Neuronal stem cell (in vitro differentiated cells): ENCODE measurements around the gene TMTC1.

Experiments
- DNase-seq: peaks from one replicate; pipeline ENCODE4 v3.0.0-alpha.2; 2013; ENCODE audit warnings: low spot score
- H2AFZ ChIP-seq: one replicate; pipeline ENCODE4 v1.6.1; 2013; ENCODE audit warnings: mild to moderate bottlenecking, low read length, inconsistent platforms
- H2AK5ac ChIP-seq: 2 replicates; pipeline ENCODE4 v1.6.1; 2013; ENCODE audit warnings: low read depth, mild to moderate bottlenecking, inconsistent platforms, low read length, moderate library complexity, mixed read lengths
- H2BK120ac ChIP-seq: 2 replicates; pipeline ENCODE4 v1.6.1; 2013; ENCODE audit warnings: low read depth, mild to moderate bottlenecking, inconsistent platforms, low read length, moderate library complexity, mixed read lengths
- H2BK12ac ChIP-seq: one replicate; pipeline ENCODE4 v1.6.1; 2013; ENCODE audit warnings: low read length, inconsistent platforms
- H2BK15ac ChIP-seq: 2 replicates; pipeline ENCODE4 v1.6.1; 2013; ENCODE audit warnings: mild to moderate bottlenecking, low read length, inconsistent platforms, mixed read lengths
- H2BK5ac ChIP-seq: one replicate; pipeline ENCODE4 v1.6.1; 2013; ENCODE audit warnings: inconsistent platforms, mild to moderate bottlenecking, low read length, moderate library complexity
- H3K14ac ChIP-seq: one replicate; pipeline ENCODE4 v1.6.1; 2013; ENCODE audit warnings: low read length, inconsistent platforms
- H3K18ac ChIP-seq: 2 replicates; pipeline ENCODE4 v1.6.1; 2013; ENCODE audit warnings: low read length, inconsistent platforms
- H3K23ac ChIP-seq: 2 replicates; pipeline ENCODE4 v1.6.1; 2013; ENCODE audit warnings: low read depth, mild to moderate bottlenecking, mixed read lengths, low read length, inconsistent platforms; ENCODE audit not compliant: poor library complexity
- H3K27ac ChIP-seq: replicated peaks from 3 replicates; pipeline ENCODE4 v1.5.1; 2013; ENCODE audit warnings: low read length, inconsistent platforms
- H3K27me3 ChIP-seq, 3 experiments: 2 replicates each; pipeline ENCODE4 v1.6.1; 2013; ENCODE audit warnings: low read length in 3 of 3, mild to moderate bottlenecking in 2 of 3, inconsistent platforms in 1 of 3, low read depth in 1 of 3, mixed read lengths in 1 of 3, moderate library complexity in 1 of 3; ENCODE audit not compliant: control insufficient read depth in 3 of 3, insufficient read depth in 3 of 3
- H3K36me3 ChIP-seq, 2 donors: replicated peaks in 1 of 2; 2 replicates each; pipeline ENCODE4 v1.6.1; 2013; ENCODE audit warnings: low read length in 2 of 2; ENCODE audit not compliant: control insufficient read depth in 2 of 2, insufficient read depth in 2 of 2
- H3K4ac ChIP-seq: 2 replicates; pipeline ENCODE4 v1.6.1; 2013; ENCODE audit warnings: inconsistent platforms, mild to moderate bottlenecking, low read length, moderate library complexity
- H3K4me1 ChIP-seq, 2 donors: 1 replicate in 1 of 2; 2 replicates in 1 of 2; pipeline ENCODE4 v1.6.1; 2013; ENCODE audit warnings: low read length in 2 of 2, low read depth in 1 of 2; ENCODE audit not compliant: control insufficient read depth in 2 of 2, insufficient read depth in 1 of 2
- H3K4me2 ChIP-seq: one replicate; pipeline ENCODE4 v1.6.1; 2013; ENCODE audit warnings: mild to moderate bottlenecking, low read length, inconsistent platforms; ENCODE audit not compliant: insufficient read depth, poor library complexity, severe bottlenecking
- H3K4me3 ChIP-seq, 2 donors: 2 replicates each; pipeline ENCODE4 v1.5.1; 2013; ENCODE audit warnings: low read length in 2 of 2, mild to moderate bottlenecking in 2 of 2, inconsistent platforms in 1 of 2, moderate library complexity in 1 of 2
- H3K79me1 ChIP-seq: one replicate; pipeline ENCODE4 v1.6.1; 2013; ENCODE audit warnings: low read depth, mild to moderate bottlenecking, inconsistent platforms, low read length, moderate library complexity
- H3K9ac ChIP-seq: one replicate; pipeline ENCODE4 v1.6.1; 2013; ENCODE audit warnings: mild to moderate bottlenecking, low read depth, low read length, inconsistent platforms; ENCODE audit not compliant: poor library complexity
- H3K9me3 ChIP-seq, 2 donors: replicated peaks in 1 of 2; 2 replicates each; pipeline versions ENCODE3 to v1.6.1; 2013; ENCODE audit warnings: low read length in 2 of 2, mild to moderate bottlenecking in 2 of 2, inconsistent platforms in 1 of 2, low read depth in 1 of 2, mixed read lengths in 1 of 2, moderate library complexity in 1 of 2; ENCODE audit not compliant: control insufficient read depth in 2 of 2, insufficient read depth in 1 of 2
- H4K8ac ChIP-seq: one replicate; pipeline ENCODE4 v1.6.1; 2013; ENCODE audit warnings: low read depth, mild to moderate bottlenecking, inconsistent platforms, low read length, moderate library complexity
- H4K91ac ChIP-seq: one replicate; pipeline ENCODE4 v1.6.1; 2013; ENCODE audit warnings: low read length, low read depth, mild to moderate bottlenecking, inconsistent platforms; ENCODE audit not compliant: poor library complexity
- WGBS, 2 donors: extraction: QIAGEN DNeasy Blood & Tissue Kit; methylation state at CpG; one replicate each; pipeline ENCODE4 v1.1.7; 2013; ENCODE audit warnings: missing lambda C conversion rate in 2 of 2, mixed read lengths in 1 of 2; ENCODE audit not compliant: insufficient read length in 2 of 2, insufficient replicate concordance in 1 of 2; ENCODE audit errors: extremely low coverage in 2 of 2; 5-methylcytosine and 5-hydroxymethylcytosine counted together

The TMTC1 gene

DNA sequence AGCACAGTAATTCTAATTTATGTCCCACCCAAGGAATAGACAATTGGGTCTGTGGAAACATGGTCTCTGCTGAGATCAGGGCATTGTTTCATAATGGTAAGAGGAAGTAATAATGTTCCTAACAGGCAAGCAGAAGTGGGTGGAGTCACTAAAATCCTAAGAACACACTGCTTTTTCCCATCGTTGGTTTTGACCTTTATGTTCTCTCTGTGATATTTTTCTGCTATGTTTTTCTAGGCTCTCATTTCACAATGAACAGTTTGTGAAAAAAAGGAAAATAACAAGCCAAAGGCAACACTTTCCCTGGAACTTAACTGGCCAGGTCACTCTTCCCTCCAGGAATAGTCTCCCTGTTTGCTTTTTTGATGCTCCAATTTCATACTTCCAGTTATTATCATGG, 205.7 kb downstream of the TMTC1 start:
- Histone ChIP-seq H3K4me3 (no peak overlapping the region), H3K9ac (no peak overlapping the region)

DNA sequence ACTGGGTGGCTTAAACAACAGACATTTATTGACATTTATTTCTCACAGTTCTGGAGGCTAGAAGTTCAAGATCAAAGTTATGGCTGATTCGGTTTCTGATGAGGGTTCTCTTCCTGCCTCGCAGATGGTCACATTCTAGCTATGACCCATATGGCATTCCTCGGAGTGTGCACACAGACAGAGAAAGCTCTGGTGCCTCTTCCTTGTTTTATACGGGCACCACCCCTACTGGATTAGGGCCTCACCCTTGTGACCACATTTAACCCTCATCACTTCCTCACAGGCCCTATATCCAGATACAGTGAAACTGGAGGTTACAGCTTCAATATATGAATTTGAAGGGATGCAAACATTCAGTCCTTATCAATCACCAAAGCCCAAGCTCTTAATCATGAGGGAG, 209.2 kb downstream of the TMTC1 start:
- Histone ChIP-seq H3K27me3 (no peaks in the 10 kb centered on the region), H3K9me3 (no peaks in the 10 kb centered on the region), H2AFZ (no peak overlapping the region), H3K23ac (no peak overlapping the region), H3K4me2 (no peak overlapping the region), H4K91ac (no peak overlapping the region), H2BK120ac (no peak overlapping the region), H3K4me3 (no peak overlapping the region), H3K18ac (no peak overlapping the region), H3K79me1 (no peaks in the 10 kb centered on the region), H2BK5ac (no peak overlapping the region), H4K8ac (no peak overlapping the region), H2BK15ac (no peak overlapping the region), H3K36me3 (peaks cover 0 to 41% of the 10 kb centered on the region in 2 donors), H2BK12ac (no peak overlapping the region), H2AK5ac (no peak overlapping the region), H3K14ac (no peak overlapping the region), H3K4me1 (no peaks in the 10 kb centered on the region), H3K4ac (no peak overlapping the region), H3K27ac (no peak overlapping the region), H3K9ac (no peak overlapping the region)
- WGBS, 2 donors = no CpG with 5 or more reads among the region's 4 CpGs
- no peak for DNase-seq

More for the DNA sequence above, 205.7 kb downstream of the TMTC1 start:
- H2BK5ac ChIP-seq = no peak overlapping the region
- H3K4me1 ChIP-seq = no peaks in the 10 kb centered on the region
- no peaks in the 10 kb centered on the region for H3K79me1 ChIP-seq
- H2BK12ac ChIP-seq = no peak overlapping the region
- H4K91ac ChIP-seq = no peak overlapping the region
- H3K4me2 ChIP-seq = no peak overlapping the region
- no peaks in the 10 kb centered on the region for H3K27me3 ChIP-seq
- no peak overlapping the region for H3K18ac ChIP-seq
- no peak overlapping the region for H3K14ac ChIP-seq
- H3K36me3 ChIP-seq = peaks cover 0 to 28% of the 10 kb centered on the region in 2 donors
- H2AFZ ChIP-seq = no peak overlapping the region
- H2BK120ac ChIP-seq = no peak overlapping the region
- H3K27ac ChIP-seq = no peak overlapping the region
- H4K8ac ChIP-seq = no peak overlapping the region
- no CpG with 5 or more reads among the region's 1 CpG for WGBS, 2 donors
- H2BK15ac ChIP-seq = no peak overlapping the region
- no peak overlapping the region for H3K23ac ChIP-seq
- no peaks in the 10 kb centered on the region for H3K9me3 ChIP-seq
- H2AK5ac ChIP-seq = no peak overlapping the region
- H3K4ac ChIP-seq = no peak overlapping the region
- no peak for DNase-seq

DNA sequence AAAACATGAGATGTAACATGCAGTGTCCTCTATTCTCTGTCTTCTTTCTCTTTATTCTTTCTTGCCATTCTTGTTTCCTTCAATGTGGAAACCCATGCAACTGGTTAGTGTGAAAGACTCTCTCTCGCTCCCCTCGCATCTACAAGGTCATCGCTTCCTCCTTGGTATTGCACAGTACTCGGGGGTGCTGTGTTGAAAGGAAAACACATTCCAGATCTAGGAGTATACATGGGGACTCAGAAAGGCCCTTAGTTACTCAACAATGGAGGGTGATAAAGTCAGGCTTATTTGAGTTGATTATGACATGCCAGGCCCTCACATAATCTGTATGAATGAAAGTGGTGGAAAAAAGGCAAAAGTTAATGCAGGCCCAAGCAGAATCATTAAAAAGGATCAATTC, 210.8 kb downstream of the TMTC1 start:
- Histone ChIP-seq H3K79me1 (no peaks in the 10 kb centered on the region), H2BK120ac (no peak overlapping the region), H2AK5ac (no peak overlapping the region), H3K9ac (no peak overlapping the region), H3K4me3 (no peak overlapping the region), H4K8ac (no peak overlapping the region), H3K18ac (no peak overlapping the region), H2BK12ac (no peak overlapping the region), H3K36me3 (peaks cover 0 to 35% of the 10 kb centered on the region in 2 donors), H3K23ac (no peak overlapping the region), H3K4me2 (no peak overlapping the region), H2AFZ (no peak overlapping the region), H3K4ac (no peak overlapping the region), H3K9me3 (no peaks in the 10 kb centered on the region), H3K27me3 (no peaks in the 10 kb centered on the region), H2BK15ac (no peak overlapping the region), H3K14ac (no peak overlapping the region), H4K91ac (no peak overlapping the region), H2BK5ac (no peak overlapping the region), H3K4me1 (no peaks in the 10 kb centered on the region), H3K27ac (no peak overlapping the region)
- no CpG with 5 or more reads among the region's 4 CpGs for WGBS, 2 donors
- DNase-seq = no peak

DNA sequence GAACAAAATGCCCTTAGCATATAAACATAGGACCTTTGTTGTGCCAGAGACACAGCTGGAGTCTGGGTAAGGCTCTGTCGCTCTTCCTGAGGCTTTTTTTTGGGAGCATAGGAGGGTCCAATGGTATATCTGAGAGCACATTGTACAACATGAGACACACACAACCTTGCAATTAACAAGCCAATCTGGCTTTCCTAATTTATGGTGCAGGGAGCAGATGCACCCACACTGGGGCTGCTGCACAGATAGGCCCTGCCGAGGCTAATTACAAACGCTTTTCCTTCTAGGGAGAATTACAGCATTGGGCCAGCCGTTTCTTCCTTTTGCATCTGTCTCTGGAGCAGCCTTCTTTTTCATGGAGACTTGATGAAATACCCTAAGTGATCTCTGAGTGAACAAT, 211.3 kb downstream of the TMTC1 start:
- Histone ChIP-seq H2BK12ac (no peak overlapping the region), H3K9ac (no peak overlapping the region), H3K27me3 (no peaks in the 10 kb centered on the region), H2BK5ac (no peak overlapping the region), H2AK5ac (no peak overlapping the region), H3K9me3 (no peaks in the 10 kb centered on the region), H3K14ac (no peak overlapping the region), H3K23ac (no peak overlapping the region), H3K18ac (no peak overlapping the region), H2BK120ac (no peak overlapping the region), H2AFZ (no peak overlapping the region), H2BK15ac (no peak overlapping the region), H3K36me3 (peaks cover 0 to 39% of the 10 kb centered on the region in 2 donors), H4K91ac (no peak overlapping the region), H3K79me1 (no peaks in the 10 kb centered on the region), H3K4me2 (no peak overlapping the region), H4K8ac (no peak overlapping the region), H3K4ac (no peak overlapping the region), H3K4me3 (no peak overlapping the region), H3K27ac (no peak overlapping the region), H3K4me1 (no peaks in the 10 kb centered on the region)
- no CpG with 5 or more reads among the region's 4 CpGs for WGBS, 2 donors
- DNase-seq = no peak
